Mononuclear cell (primary cell): ENCODE measurements around the gene PPIC. TPM values are rescaled to one million over a fixed set of nuclear protein-coding genes. Genes with fewer than 3 reads are reported as not detected.

ENCODE experiments used
- H3K27me3 ChIP-seq: 2 replicates; pipeline ENCODE4 v1.6.0; 2011; ENCODE audit warnings: low read length, control low read depth; ENCODE audit not compliant: insufficient read depth
- H3K4me1 ChIP-seq: 2 replicates; pipeline ENCODE4 v1.5.1; 2011; ENCODE audit warnings: mild to moderate bottlenecking, low read length, control low read depth; ENCODE audit not compliant: insufficient read depth
- H3K4me3 ChIP-seq: 2 replicates; pipeline ENCODE4 v1.5.1; 2011; ENCODE audit warnings: mild to moderate bottlenecking, low read length, moderate library complexity
- H3K9me3 ChIP-seq: 2 replicates; pipeline ENCODE4 v1.5.1; 2011; ENCODE audit warnings: low read depth, mild to moderate bottlenecking, control low read depth, low read length
- total RNA-seq: library from RNA; depleted of rRNA; stranded (reverse); fragments of >200 nt; gene quantifications from one replicate; pipeline ENCODE4 v1.2.3, GENCODE V29; 2012

PPIC gene
- not detected for total RNA-seq

DNA sequence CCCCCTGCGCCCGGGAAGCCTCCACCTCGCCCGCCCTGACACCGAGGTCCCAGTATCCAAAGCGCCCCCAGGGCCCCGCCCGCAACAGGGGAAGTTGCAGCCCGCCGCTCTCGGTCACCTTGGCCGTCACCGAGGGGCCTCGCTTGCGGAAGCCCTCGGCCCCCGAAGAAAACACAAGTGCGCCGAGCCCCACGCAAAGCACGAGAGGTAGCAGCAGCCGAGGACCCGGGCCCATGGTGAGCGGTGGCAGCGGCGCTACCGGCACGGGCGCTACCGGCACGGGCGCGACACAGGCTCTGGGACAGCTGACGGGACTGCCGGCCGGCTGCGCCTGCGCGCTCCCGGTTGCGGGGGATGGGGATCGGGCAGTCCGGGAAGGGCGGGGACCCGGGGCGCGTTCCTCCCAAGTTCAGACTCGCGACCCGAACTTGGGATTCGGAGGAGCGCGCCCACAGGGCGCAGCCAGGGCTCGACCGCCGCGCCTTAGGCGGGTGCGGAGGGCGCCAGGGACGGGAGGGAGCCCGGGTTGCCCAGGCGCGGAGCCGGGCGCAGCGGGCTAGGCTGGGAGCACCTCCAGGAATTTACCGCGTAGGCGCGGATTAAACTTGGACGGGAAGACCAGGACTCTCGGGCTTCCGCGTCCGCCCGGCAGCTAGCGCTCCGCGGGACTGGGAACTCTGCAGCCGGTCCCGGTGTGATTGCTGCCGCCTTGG, at the start of gene PPIC:
PPIC (minus strand) TSS at position 335 of the 713 bp plus-strand sequence; CDS start at position 235, 100 bp downstream.
- Histone ChIP-seq H3K27me3 (peaks cover 71% of the 10 kb centered on the region), H3K4me3 (peak within 1 kb of the TSS; percentile 21), H3K9me3 (no peaks in the 10 kb centered on the region), H3K4me1 (peaks cover 18% of the 10 kb centered on the region)

DNA sequence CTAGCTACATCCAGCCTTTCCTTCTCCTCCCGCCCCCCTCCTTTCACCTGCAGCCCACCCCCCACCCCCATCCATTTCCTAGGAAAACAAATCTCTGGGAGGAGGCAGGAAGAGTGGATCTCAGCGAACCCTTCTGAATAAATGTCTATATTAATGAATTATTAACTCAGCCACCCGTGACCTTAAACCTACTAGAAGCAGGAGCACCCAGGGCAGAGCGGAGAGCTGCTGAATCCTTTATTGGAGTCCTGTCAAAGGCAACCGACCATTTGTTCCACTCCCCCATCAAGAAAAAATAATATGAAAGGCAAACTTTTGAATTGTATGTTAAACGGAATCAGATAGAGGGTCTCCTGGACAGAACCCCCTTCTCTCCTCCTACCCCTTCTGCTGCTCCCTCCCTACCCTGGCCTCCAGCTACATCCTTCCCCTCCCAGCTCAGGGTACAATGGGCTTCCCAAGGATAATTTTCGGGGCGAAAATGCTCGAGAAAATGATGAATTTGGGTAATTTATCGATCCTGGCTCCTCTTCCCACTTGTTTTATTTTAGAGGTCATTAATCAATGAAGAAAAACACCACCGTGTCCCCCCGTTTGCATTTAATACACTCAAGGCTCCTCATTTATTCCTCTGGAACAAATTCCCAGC, 49.2 kb upstream of the PPIC start:
- H3K27me3 ChIP-seq = peaks cover 86% of the 10 kb centered on the region
- H3K9me3 ChIP-seq = no peaks in the 10 kb centered on the region
- peaks cover 5% of the 10 kb centered on the region for H3K4me1 ChIP-seq
- no peak overlapping the region for H3K4me3 ChIP-seq

DNA sequence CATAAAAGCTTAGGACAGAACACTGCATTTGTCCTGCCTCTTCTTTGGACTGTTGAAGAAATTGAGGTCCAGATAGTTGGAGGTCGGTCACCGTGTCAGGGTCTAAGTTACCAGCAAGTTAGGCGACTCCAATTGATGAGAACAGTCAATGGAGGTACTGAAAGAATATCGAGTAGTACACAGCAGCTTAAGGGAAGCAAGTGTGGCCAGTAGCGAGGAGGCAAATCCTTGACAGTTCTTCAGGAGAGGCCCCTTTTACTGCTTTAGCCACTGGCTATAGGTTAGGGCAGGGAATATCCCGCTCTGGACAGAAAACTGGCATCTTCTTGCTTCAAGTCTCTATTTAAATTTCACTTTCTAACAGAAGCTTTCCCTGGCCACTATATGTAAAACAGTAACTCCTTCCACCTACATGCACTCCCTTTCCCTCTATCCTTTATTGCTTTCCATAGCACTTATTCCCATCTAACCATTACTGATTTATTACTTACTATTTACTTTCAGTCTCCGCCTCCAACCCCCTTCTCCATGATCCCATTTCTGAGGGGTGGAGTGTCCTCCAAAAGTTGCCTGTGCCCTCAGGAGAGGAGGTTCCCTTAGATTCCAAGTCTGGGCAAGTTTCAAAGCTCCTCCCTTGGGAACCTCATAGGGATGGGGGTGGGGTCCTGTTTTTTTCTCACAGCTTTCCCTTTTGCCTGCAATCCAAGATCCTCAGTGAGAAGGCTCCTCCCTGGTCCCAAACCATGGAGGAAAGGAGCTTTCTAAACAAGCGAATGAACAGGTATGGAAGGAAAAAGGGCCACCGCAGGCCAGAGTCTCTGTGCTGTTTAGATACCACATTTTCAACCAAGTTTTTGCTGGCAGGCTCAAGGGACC, 48.4 kb upstream of the PPIC start:
- H3K27me3 ChIP-seq = peaks cover 90% of the 10 kb centered on the region
- H3K4me3 ChIP-seq = no peak overlapping the region
- H3K9me3 ChIP-seq = no peaks in the 10 kb centered on the region
- peaks cover 5% of the 10 kb centered on the region for H3K4me1 ChIP-seq

DNA sequence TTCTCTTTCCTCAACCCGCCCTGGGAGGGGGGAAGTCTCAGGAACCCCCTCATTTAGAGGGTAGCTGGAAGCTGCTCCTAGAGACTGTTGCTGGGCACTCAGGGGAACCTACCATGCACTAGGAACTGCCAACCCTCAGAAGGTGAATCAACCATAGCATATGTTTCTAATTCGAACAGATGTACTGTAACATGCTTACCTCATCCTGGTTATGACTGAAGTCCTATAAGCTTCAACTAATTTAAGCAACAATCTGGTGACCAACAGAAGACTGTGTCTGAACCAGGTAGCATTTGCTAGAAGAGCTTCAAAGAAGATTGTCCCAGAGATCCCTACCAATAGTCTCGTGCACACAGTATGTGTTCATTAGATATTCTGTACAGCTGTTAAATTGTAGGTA, 46.8 kb upstream of the PPIC start:
- peaks cover 88% of the 10 kb centered on the region for H3K27me3 ChIP-seq

DNA sequence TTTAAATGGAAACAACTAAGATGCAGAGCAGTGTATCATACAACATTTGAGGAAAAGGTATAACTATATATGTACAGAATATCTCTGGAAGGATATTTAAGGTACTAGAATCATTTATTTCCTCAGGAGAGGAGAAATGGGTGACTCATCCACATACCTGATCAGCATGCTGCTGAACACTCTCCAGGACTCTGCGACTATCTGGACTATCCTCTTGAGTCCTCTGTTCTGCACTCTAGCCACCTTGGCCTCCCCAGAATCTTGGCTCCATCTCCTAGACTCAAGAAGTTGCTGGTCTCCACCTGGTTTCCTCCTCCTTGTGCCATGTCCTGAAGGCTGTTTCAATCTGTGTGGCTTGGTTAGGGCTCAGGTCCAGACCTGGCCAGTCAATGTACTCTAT, 43.7 kb upstream of the PPIC start:
- no peaks in the 10 kb centered on the region for H3K9me3 ChIP-seq
- H3K4me1 ChIP-seq = no peaks in the 10 kb centered on the region
- H3K27me3 ChIP-seq = peaks cover 73% of the 10 kb centered on the region

More for the DNA sequence above, 46.8 kb upstream of the PPIC start:
- no peak overlapping the region for H3K4me3 ChIP-seq
- no peaks in the 10 kb centered on the region for H3K9me3 ChIP-seq
- no peaks in the 10 kb centered on the region for H3K4me1 ChIP-seq

DNA sequence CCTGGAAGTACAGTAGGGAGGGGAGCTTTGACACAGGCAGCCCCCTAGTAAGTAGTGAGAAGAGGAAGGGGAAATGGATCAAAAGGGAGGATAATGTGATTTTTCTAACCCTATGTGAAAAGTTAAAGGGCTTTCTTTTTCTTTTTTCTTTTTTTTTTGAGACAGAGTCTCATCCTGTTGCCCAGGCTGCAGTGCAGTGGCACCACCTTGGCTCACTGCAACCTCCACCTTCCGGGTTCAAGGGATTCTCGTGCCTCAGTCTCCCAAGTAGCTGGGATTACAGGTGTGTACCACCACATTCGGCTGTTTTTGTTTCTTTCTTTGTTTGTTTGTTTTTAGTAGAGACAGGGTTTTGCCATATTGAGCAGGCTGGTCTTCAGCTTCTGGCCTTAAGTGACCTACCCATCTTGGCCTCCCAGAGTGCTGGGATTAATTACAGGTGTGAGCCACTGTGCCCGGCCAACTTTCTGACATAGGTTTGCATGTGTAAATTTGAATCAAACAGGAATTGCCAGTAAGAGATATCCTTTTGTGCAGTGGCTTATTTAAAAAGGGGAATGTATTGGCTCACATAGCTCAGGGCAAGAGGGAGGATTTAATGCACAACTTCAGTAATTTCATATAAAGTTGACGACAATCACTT, 39.1 kb upstream of the PPIC start:
- Histone ChIP-seq H3K4me3 (no peak overlapping the region), H3K9me3 (no peaks in the 10 kb centered on the region), H3K27me3 (peaks cover 42% of the 10 kb centered on the region), H3K4me1 (no peaks in the 10 kb centered on the region)

More for the DNA sequence above, 43.7 kb upstream of the PPIC start:
- H3K4me3 ChIP-seq = no peak overlapping the region

DNA sequence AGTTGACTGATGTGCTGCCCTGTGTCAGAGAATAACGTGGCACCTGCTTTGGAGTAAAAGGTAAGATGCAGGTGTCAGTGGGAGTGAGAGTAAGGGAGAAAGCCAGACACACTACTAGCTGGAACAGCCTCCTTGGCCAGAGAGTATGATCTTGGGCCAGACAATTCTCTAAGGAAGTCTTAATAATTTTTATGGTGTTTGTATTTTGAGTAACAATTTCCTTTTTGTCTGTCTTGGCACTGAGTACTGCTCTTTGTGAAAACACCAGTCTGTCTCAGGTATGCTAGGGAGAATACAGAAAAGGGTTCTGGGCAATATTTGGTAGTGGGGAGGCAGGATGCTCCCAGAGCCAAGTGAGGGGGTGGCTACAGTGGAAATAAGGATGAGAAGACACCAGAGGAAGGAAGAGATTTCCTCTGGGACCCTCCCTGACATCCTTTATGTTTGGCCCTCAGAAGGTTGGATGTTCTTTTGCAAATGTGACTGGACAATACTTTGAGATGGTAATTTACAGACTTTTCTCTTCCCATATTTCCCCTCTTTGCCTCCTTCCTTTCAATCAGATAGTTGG, 31.9 kb upstream of the PPIC start:
- no peak overlapping the region for H3K4me3 ChIP-seq
- H3K9me3 ChIP-seq = no peaks in the 10 kb centered on the region
- no peaks in the 10 kb centered on the region for H3K4me1 ChIP-seq
- peaks cover 16% of the 10 kb centered on the region for H3K27me3 ChIP-seq

DNA sequence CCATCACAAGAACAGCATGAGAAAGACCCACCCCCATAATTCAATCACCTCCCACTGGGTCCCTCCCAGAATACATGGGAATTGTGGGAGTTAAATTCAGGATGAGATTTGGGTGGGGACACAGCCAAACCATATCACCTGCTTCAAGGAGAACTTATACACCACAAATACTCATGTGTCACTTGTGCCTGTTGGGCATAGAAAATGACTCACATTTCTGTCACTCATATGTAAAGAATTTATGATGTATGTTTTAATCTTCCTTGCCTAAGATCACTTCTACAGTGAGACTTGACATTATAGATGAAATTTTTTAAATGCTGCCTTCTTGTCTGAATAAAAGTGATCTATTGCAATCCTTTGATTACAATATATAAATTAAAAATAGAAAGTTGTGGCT, 29.5 kb upstream of the PPIC start:
- Histone ChIP-seq H3K4me1 (no peaks in the 10 kb centered on the region), H3K27me3 (peaks cover 10% of the 10 kb centered on the region), H3K9me3 (no peaks in the 10 kb centered on the region), H3K4me3 (no peak overlapping the region)

DNA sequence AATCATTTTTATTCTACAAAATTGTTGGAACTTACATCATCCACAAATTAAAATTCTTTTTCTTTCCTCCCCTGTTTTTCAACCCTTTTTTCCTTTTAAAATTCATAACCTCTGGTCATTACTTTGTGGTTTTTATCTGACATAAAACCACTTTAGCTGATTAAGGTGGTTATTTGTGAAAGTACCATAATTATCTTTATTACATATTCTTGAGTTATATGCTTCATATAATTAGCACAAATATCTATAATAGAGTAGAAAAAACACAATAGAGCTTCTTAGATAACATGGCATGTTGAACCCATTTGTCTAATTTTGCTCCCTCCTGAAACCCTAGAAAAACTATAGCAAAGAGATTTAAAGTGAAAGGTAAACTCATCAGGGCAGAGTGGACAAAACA, 22.9 kb upstream of the PPIC start:
- peaks cover 15% of the 10 kb centered on the region for H3K27me3 ChIP-seq
- no peaks in the 10 kb centered on the region for H3K4me1 ChIP-seq
- no peaks in the 10 kb centered on the region for H3K9me3 ChIP-seq
- H3K4me3 ChIP-seq = no peak overlapping the region

DNA sequence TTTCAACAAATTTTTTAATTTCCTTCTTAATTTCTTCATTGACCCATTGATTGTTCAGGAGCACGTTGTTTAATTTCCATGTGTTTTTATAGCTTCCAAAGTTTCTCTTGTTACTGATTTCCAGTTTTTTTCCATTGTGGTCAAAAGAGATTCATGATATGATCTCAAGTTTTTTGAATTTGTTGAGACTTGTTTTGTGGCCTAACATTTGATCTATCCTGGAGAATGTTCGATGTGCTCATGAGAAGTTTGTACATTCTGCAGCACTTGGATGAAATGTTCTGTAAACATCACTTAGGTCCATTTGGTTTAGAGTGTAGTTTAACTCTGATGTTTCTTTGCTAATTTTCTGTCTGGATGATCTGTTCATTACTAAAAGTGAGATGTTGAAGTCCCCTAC, 14.7 kb upstream of the PPIC start:
- Histone ChIP-seq H3K4me3 (no peak overlapping the region), H3K9me3 (peaks cover 7% of the 10 kb centered on the region), H3K4me1 (no peaks in the 10 kb centered on the region), H3K27me3 (peaks cover 30% of the 10 kb centered on the region)

DNA sequence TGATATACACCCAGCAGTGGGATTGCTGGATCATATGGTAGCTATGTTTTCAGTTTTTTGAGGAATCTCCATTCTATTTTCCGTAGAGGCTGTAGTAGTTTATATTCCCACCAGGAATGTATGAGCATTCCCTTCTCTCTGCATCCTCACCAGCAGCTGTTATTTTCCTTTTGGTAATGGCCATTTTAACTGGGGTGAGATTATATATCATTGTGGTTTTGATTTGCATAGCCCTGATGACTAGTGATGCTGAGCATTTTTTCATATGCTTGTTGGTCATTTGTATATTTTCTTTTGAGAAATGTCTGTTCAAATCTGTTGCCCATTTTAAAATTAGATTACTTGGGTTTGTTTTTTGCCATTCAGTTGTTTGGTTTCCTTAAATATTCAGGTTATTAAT, 11.2 kb upstream of the PPIC start:
- Histone ChIP-seq H3K9me3 (peaks cover 7% of the 10 kb centered on the region), H3K27me3 (peaks cover 27% of the 10 kb centered on the region), H3K4me3 (no peak overlapping the region), H3K4me1 (no peaks in the 10 kb centered on the region)

DNA sequence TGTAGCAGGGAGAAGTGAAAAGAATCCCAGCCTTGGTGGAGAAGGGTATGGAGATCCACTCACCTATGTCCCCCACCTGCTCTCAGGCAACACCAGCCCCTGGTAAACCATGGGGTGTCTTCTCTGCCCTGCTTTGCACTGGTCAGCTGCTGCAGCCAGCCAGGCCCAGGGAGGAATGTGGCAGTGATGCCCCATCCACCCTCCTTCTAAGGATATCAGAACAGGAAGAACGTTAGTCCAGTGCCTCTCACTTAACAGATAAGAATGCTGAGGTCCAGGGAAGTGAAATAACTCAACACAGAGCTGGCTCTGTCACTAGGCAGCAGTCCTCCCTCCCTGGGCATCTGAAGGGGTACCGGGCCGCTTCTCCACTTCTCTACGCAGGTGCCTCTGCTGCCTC, 9.7 kb upstream of the PPIC start:
- H3K4me3 ChIP-seq = no peak overlapping the region
- no peaks in the 10 kb centered on the region for H3K9me3 ChIP-seq
- H3K4me1 ChIP-seq = no peaks in the 10 kb centered on the region
- peaks cover 35% of the 10 kb centered on the region for H3K27me3 ChIP-seq

DNA sequence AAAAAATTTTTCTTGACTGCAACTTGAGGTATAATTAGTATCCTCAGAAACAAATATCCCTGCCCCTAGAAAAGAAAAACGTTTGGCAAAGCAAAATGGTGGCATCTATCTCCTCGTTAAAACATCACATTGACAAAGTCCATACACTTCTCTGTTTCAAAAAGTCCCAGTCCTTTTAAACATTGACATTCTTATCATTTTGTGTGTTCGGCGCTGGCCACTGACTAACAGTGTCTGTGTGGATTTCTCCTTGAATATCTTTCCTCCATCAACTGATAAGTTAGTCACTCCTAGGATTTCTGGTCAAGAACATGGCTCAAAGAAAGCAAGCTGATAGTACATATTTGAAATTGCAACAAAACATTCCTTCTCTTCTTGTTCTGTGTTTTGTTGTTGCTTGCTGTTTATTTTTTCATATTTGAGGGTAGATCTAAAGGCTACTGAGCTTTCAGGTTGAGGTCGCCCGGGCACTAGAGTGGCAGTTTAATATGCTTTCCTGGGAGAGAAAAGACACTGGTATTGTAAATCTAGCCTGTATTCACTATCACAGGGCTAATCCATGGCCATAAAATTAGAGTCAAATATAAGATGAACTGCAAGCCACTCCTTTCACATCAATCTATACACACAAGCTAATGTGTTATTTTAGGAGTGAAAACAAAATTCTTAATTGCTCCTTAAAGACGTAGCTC, 8.5 kb upstream of the PPIC start:
- H3K27me3 ChIP-seq = peaks cover 33% of the 10 kb centered on the region
- H3K4me3 ChIP-seq = no peak overlapping the region
- no peaks in the 10 kb centered on the region for H3K9me3 ChIP-seq
- H3K4me1 ChIP-seq = no peaks in the 10 kb centered on the region

DNA sequence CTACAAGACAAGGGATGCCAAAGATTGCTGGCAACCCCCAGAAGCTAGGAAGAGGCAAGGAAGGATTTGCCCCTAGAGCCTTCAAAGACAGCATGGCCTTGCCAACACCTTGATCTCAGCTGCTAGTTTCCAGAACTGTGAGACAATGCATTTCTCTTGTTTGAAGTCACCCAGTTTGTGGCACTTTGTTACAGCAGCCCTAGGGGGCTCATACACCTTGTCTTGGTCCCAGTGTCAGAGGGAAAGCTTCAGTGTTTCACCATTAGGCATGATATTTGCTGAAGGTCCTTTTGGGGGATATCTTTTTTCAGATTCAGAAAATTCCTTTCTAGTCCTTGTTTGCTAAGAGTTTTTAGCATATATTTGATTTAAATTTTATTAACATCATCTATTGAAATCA, 3.1 kb upstream of the PPIC start:
- H3K4me3 ChIP-seq = no peak overlapping the region
- H3K27me3 ChIP-seq = peaks cover 83% of the 10 kb centered on the region
- H3K4me1 ChIP-seq = peaks cover 18% of the 10 kb centered on the region
- no peaks in the 10 kb centered on the region for H3K9me3 ChIP-seq
